SW 1271 (cell line): ENCODE data around the gene PANK1.
"Not testable (repeated sequence)": the region's sequence is repeated elsewhere in the genome, so short reads cannot be mapped to it uniquely, and the experiment has no call there.

Experiments used
- DNase-seq, 2 experiments: peaks; one replicate each; lab custom pipeline; 2025; lab: John Stamatoyannopoulos, UW

Gene PANK1

DNA sequence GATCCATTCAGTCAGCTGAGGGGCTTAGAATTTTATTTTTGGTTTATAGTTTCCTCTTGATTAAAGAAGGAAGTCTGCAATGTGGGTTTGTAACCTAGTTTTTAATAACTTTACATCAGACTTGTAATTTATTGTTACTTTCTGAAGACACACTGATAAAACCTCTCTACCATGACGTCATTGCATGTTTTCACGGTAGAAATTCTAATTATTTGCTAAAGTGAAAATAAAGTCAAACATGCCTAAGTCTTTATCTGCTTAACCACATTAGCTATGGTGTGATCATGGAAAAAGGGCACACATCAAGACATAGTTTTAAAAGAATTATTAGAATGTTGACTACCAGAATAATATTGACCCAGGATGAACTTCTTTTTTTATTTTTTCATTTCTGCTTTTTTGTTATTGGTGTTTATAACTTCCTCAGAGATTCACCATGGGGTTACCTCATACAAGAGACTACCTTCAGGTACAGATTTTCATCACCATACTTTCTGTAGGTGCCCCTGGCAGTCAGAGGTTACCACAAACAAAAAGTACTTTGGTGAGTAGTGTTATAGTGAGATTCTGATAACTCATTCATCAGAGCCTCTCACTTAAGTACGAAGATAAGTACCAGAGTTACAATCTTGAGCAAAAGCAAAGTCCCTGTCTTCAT, 7.0 kb upstream of the PANK1 start:
- DNase-seq, result no peak

DNA sequence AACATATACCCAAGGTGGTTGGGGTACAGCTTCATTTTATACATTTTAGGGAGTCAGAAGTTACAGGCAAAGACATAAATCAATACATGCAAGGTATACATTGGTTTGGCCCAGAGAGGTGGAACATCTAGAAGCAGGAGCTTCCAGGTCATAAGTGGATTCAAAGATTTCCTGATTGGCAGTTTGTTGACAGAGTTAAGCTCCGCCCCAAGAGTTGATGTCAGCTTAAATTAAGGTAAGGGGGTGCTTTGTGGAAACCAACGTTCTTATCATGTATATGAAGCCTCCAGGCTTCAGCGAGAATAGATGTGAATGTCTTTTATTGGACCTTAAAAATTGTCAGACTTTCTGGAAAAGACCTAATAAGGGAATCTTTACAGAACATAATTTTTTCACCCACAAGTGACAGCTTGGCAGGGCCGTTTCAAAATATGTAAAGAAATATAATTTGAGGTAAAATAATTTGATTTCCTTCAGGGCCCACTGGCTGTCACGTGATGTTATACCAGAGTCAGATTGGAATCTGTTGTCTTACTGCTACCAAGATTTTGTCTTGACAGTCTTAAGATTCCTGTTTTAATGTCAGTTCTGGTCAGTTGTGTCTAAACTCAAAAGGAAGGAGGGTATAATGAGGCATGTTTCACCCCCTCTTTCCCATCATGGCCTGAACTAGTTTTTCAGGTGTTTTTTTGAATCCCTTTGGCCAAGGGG, 6.3 kb upstream of the PANK1 start:
- no peak for DNase-seq

DNA sequence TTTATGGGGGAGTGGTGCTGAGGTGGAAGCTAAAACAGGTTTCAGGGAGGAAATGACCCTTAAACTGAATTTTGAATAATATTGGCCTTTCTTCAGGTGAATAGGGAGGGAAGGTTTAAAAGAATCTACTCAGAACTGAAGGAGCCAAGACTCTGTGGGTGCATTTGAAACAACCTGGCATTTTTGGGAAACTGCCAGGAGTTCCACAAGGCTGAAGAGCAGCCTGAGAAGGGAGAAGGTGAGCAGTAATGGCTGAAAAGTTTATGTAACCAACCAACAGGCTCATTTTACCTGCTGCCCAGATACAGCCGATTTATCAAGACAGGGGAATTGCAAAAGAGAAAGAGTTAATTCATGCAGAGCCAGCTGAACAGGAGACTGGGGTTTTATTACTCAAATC, 4.0 kb upstream of the PANK1 start:
- DNase-seq, result no peak

DNA sequence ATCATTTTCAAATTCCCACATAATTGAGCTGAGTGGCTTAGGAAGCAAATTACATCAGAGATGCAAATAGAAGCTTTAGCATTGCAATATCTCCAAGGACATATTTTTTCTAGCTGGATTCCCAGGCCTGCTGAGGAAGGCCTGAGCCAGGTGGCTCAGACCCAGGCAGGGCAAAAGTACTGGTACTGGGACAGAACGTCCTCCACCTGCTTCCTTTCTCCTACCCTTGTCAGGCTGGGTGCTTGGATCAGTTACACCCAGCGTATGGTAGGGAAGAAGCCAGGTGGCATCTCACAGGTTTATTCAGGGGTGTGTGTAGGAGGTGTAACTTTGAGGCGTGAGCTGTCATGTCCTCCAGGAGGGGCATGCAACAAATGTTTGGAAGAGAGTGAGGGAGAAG, 3.0 kb upstream of the PANK1 start:
- DNase-seq, result no peak

DNA sequence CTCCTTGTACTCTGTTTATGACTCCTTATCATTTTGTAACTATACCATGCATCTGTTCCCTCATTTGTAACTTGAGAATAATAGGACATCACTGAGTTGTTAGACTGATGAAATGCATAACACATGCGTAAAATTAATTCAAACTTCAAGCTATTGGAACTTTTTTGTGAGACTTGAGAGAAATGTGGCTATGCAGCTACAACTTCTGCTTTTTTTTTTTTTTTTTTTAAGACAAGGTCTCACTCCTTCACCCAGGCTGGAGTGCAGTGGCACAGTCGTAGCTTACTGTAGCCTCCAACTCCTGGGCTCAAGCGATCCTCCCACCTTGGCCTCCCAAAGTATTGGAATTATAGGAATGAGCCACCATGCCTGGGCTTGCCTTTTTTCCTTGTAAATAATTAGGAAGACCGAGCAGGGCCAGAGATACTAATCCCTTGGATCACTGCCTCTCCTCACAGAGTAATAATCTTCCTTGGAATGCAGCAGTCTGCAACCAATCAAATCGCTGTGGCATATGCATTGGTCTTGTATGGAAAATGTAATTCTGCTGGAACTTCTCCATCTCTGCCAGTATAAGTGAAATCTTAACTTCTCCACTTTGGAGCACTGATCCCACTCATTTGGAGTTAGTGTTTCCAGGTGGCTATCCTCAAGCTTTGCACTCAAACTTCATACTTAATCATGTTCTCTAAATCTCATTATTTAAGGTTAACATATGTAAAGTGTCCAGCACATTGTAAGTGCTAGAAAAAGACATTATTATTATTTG, 2.0 kb upstream of the PANK1 start:
- no peak for DNase-seq

DNA sequence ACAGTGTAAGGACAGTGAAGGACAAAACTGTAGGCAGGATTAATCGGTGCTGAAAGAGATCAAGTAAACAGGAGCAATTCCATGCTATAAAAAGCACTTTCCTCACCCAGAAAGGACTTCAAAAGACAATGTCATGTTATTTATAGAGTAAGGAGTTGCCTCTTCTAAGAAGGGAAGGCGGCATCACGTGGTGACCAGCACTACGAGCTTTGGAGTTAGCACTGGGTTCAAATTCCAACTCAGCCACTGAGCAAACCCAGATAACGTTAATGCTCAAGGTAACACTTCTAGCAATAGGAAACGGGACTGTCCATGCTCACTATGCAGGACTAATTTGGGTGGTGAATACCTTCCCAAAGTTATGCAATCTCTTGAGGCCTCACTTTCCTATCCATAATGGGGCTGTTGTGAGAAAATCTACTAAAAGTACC, 715 bp upstream of the PANK1 start:
- DNase-seq, result no peak

DNA sequence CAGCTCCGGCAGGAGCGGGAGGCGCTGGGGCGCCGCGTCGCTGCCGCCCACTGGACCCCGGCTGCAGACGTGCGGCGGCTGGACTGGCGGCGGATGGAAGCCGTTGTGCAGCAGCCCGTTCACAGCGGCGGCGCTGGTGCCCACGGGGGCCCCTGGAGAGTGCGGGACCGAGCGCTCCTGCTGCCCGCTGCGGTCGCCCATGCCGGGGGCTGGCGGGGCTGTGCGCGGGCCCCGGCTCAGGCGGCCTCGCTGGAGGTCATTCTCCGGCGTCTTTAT, 413 bp downstream of the PANK1 start:
- no peak for DNase-seq

DNA sequence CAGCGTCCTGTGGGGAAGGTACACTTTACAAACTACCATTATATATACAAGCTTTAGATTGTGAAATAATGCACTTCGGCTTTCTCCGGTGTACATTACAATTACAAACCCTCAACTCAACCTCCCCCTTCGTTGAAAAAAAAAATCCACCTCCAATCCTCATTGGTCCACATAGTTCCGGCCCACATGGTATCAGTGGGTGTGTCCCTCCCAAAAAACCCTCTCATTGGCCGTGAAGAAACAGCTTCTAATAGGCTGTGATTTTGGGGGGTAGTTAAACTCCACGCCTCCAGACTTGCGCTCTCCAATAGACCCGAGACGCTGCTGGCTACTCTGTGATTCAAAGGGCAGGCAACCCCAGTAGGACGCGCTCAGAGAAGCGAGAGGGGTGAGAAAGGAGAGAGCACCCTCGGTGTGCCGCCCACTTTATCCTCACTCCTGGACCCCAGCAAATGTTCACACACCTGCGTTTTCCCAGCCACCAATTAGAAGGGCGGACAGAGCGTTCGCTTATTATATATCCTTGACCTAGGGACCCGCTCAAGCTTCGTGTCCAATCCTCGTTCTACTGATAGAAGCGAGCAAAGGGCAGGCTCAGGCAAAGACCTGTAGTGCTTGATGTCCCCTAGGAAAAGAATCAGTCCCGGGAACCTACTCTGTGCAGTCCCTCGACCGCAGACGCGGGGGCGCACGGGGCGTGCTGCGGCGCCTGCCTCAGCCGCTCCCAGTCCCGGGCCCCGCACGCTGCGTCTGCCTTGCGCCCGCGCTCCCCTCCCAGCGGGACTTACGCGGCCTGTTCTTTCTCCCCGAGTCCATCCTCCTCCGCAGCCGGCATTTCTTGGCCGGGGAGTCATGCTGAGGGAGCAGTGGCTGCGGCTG, 991 bp downstream of the PANK1 start:
- peak; percentile 79 to 92 for DNase-seq

DNA sequence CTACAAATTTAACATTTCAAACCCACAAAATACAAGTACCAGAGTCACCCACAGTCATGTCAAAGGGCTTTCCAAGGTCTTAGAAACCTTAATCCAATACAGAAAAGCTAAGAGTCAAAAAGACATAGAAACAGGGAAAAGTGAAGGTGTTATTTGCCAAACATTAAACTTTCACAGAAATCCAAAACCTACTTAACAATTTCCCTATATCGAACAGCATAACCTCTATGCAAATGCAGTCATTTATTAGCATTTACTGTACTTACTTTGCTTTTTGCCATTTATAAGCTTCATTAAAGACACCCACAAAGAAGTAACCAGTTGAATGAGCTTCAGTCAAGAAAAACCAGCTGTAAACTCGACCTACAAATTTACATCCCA, 1.6 kb downstream of the PANK1 start:
- DNase-seq, result no peak

DNA sequence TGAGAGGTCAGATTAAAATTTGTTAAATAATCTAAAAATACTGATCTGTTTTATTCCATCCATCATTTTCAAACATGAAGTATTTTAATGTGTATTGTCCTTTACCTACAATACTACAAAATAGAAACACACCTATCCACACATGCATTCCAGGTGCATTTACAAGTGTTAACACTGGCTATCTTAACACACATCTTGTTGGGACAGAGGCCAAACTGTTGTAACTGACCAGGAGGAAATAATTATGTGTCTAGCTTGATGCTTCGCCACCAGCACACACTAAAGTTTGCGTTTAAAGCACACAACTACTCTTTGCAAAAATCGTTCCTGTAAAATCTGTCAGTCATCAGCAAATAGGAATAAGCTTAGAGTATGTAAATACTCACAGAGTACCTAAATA, 2.8 kb downstream of the PANK1 start:
- DNase-seq, result no peak

DNA sequence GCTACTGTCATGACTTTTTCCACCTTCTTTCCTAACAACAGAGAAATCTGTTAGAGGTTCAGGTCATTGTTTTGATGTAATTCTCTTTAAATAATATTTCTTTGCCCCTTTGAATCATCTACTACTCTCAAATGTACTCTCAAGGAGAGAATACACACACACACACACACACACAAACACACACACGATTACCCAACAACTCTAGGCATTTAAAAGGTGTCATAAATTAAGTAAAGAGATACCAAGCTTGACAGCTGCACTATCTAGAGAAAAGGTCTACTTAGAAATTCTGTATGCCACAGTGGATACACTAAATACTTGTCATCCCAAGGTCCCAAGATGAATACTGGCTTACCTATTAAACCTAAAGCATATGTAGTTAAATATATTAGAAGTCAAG, 4.8 kb downstream of the PANK1 start:
- DNase-seq, result no peak

DNA sequence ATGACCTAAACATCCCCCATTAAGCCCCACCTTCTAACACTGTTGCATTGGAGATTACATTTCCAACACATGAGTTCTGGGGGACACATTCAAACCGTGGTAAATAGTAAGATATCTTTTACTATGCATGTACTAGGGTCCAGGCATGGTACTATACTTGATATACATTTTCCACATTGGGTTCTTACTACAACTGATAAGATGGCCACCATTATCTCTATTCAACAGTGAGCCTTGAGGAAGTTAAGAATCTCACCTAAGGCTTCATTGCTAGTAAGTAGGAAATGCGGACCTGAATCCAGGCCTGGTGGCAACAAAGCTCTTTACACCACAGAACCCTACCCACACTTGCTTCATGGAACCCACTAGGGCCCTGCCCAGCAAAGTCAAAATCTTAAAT, 5.7 kb downstream of the PANK1 start:
- no peak for DNase-seq

DNA sequence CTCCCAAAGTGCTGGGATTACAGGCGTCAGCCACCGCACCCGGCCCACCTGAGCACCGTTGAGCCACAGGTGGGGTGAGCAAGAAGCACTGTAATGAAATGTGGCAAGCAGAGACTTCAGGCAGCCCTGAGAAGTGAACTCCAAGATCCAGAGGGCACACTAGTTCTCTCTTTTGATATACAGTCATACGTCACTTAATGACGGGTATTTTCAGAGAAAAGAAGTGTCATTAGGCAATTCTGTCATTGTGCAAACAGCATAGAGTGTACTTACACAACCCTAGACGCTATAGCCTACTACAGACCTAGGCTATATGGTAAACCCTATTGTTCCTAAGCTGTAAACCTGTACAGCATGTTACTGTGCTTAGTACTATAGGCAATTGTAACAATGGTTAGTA, 7.9 kb downstream of the PANK1 start:
- no peak for DNase-seq

DNA sequence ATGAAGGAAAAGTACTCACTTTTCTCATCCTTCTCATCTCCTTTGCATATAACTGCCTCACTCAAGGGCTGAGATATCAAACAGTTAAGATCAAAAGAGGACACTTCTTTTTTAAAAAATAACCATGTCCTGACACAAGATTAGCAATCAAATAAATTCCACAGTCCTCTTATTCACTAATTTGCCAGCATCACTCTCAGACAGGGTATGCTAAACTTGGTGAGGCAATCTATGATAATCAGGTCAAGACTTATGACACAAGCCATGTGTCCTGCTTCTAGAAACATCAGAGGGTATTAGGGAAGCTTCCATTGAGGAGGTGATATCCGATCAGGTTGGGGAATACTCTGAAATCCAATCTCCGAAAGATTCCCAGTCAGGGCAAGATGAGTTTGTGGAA, 10.4 kb downstream of the PANK1 start:
- DNase-seq, result no peak

DNA sequence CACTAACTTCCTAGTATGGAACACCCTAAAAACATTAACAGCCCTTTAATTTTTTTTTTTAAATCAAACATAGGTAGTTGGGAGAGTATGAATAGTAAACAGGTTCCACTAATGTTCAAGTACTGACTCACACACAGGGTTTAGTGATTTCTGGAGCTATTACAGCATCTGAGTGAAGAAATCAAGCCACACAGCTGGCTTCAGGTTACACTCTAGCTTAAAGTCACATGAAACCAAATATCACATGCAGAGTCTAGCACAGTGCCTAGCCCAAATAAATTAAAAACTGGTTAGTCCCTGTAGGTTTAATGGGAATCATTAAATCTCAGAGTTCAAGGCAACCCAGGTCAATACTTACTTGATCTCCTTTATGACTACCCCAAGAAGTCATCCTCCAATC, 11.6 kb downstream of the PANK1 start:
- no peak for DNase-seq

DNA sequence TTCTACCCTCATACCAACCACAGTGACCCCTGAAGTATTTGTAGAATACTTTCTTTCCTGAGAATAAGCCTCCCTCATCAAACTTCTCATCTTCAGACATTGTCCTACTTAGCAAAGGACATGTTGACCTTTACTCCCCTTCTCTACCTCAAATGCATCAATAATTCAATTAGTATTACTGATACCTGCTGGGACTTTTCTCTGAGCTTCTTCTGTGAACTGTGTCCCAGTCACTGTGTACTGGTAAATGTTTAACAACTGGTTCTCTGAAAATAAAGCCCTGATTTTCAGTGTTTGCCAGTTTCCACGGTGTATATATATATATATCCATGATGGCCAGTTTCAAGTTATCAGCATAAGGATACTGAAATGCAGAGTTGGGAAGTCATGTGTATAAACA, 12.2 kb downstream of the PANK1 start:
- no peak for DNase-seq

DNA sequence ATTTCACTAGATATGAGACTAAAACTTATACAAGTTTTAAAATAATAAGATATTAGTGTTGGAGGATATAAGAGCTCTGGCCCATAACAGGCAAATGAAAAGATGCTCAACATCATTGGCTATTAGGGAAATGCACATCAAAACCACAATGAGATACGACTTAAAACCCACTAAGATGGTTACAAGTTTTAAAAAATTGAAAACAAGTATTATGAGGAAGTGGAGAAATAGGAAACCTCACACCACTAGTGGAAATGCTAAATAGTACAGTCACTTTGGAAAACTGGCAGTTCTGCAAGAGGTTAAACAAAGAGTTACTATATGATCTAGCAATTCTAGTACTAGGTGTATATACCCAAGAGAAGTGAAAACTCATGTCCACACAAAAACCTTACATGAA, 17.2 kb downstream of the PANK1 start:
- no peak for DNase-seq

DNA sequence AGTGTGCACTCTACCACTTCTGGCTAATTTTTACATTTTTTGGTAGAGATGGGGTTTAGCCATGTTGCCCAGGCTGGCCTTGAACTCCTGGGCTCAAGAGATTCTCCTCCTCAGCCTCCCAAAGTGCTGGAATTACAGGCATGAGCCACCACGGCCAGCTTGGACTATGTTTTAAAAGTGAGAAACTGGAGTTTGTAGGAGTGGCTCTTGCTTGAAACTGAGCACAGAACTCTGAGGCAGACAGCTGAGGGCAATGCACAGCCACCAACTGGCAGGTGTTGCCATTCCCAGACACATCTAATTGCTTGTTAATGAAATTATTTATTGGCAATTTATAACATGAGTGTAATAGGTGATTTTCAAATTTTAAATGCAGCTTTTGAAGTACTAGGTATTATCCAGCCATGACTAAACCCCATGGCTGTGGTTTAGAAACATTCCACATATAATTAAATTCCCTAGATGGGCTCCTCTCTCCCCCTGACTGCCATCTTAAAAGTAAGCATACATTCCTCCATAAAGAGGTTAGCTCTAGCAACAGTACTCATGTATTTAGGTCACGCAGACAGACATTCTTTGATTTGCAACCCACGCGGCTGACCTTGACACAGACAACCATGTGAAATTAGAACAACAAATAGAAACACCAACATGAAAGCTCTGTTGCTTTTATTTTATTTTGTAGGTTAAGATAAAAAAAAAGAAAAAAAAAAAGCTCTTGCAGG, 19.8 kb downstream of the PANK1 start:
- no peak for DNase-seq

DNA sequence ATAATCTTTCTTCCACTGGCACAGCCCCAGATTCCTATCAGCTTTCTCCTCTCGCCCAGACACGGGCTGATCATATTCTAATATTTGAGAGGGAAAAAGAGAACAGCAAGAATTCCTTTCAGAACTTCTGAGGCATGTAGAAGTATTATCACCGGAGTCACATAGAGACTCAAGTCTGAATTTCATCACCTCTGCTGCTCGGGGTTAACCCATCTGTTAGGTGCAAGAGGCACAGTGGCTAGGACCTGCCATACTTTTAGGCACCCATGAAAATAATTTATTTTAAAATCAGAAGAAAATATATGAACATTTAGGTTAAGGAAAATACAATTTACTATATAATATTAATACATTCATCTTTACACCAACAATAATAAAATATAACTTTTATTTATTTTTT, 21.0 kb downstream of the PANK1 start:
- no peak for DNase-seq

DNA sequence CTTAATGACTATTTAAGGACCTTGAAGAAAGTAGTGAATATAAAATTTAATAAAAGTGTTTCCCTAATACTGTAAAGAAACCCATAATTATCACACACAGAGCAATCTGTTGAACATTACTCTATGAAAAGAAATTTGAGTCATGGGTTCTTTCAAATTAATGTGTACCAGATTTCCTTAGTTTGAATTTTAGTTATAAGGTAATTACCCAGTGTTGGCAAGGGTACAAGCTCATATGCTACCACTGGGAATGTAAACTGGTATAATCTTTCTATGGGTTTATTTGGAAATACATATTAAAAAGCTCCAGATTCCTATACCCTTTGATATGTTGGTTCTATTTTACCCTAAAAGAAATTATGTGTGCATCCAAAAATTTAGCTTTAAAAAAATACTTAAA, 22.9 kb downstream of the PANK1 start:
- no peak for DNase-seq

DNA sequence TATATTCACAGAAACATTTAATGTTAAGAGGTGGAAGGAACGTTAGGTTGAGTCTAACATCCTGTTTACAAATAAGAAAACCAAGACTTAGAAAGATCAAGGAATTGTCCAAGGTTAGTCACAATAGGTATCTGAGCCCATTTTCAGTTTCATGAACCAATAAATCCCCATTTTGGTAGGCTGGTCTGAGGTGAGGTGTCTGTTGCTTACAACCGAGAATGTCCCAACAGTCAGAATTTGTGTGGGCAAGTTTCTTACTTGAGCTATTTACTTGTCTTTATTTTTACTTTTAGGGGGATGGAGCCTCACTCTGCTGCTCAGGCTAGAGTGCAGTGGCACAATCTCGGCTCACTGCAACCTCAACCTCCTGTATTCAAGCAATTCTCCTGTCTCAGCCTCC, 23.6 kb downstream of the PANK1 start:
- DNase-seq, result no peak

DNA sequence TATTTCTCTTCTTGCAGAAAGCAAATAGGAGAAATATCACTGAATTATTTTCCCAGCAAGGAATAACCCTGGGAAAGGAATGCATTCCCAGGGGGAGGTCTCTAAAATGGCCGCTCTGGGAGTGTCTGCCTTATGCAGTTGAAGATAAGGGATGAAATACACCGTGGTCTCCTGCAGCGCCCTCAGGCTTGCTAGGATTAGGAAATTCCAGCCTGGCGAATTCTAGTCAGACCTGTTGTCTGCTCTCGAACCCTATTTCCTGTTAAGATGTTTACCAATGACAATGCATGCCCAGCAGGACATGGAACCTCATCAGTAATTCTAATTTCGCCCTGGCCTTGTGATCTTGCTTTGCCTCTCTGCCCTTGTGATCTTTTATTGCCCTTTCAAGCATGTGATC, 24.7 kb downstream of the PANK1 start:
- not testable (repeated sequence) for DNase-seq
